GM23338 (cell line): ENCODE data around the gene ARID1B. TPM values are rescaled to one million over a fixed set of nuclear protein-coding genes. Genes with fewer than 3 reads are reported as not detected.

Source experiments
- ATAC-seq: fragments of 200-7000 bp; cut with Tn5 transposase; 3 replicates; pipeline ENCODE4 v1.9.1; 2020
- DNase-seq: peaks from one replicate; pipeline ENCODE4 v3.0.0-alpha.2; 2015; ENCODE audit warnings: low spot score
- H2AFZ ChIP-seq: fragments of 200-600 bp; sonication (generic); 2 replicates; pipeline ENCODE4 v1.8.0; 2016; ENCODE audit warnings: antibody characterized with exemption, mild to moderate bottlenecking, moderate library complexity
- H3F3A ChIP-seq: fragments of 200-600 bp; sonication (generic); replicated peaks from 2 replicates; pipeline ENCODE4 v1.8.0; 2017; ENCODE audit warnings: antibody characterized with exemption, mixed run types, low read depth
- H3K27ac ChIP-seq: fragments of 200-600 bp; sonication (generic); 2 replicates; pipeline ENCODE4 v1.6.1; 2016; ENCODE audit warnings: low read depth
- H3K27me3 ChIP-seq: fragments of 200-600 bp; sonication (generic); 2 replicates; pipeline ENCODE4 v1.8.0; 2016; ENCODE audit warnings: mild to moderate bottlenecking, mixed run types, moderate library complexity; ENCODE audit not compliant: insufficient read depth
- H3K36me3 ChIP-seq: fragments of 200-600 bp; sonication (generic); 2 replicates; pipeline ENCODE4 v1.8.0; 2016; ENCODE audit warnings: mild to moderate bottlenecking; ENCODE audit not compliant: insufficient read depth
- H3K4me1 ChIP-seq: fragments of 200-600 bp; sonication (generic); 2 replicates; pipeline ENCODE4 v1.8.0; 2016; ENCODE audit warnings: mild to moderate bottlenecking, moderate library complexity; ENCODE audit not compliant: insufficient read depth
- H3K4me2 ChIP-seq: fragments of 200-600 bp; sonication (generic); 2 replicates; pipeline ENCODE4 v1.7.1; 2017; ENCODE audit warnings: mixed run types
- H3K4me3 ChIP-seq: fragments of 200-600 bp; sonication (generic); 2 replicates; pipeline ENCODE4 v1.6.1; 2016; ENCODE audit warnings: mixed run types
- H3K79me2 ChIP-seq: fragments of 200-600 bp; sonication (generic); replicated peaks from 2 replicates; pipeline ENCODE4 v1.8.0; 2017; ENCODE audit warnings: mild to moderate bottlenecking; ENCODE audit not compliant: insufficient read depth
- H3K9me2 ChIP-seq: fragments of 200-600 bp; sonication (generic); 2 replicates; pipeline ENCODE4 v1.8.0; 2017; ENCODE audit not compliant: insufficient read depth
- H4K20me1 ChIP-seq: fragments of 200-600 bp; sonication (generic); replicated peaks from 2 replicates; pipeline ENCODE4 v1.8.0; 2017; ENCODE audit warnings: mild to moderate bottlenecking; ENCODE audit not compliant: insufficient read depth
- H3K27ac Mint-ChIP-seq: 2 replicates; pipeline ENCODE4 v1.8.0; 2020; ENCODE audit warnings: inconsistent platforms, mild to moderate bottlenecking, moderate library complexity, mixed read lengths
- H3K27me3 Mint-ChIP-seq: 3 replicates; pipeline ENCODE4 v1.8.0; 2022; ENCODE audit warnings: low read depth, mild to moderate bottlenecking, moderate library complexity, mixed read lengths, inconsistent platforms; ENCODE audit not compliant: insufficient read depth, poor library complexity
- H3K36me3 Mint-ChIP-seq: 3 replicates; pipeline ENCODE4 v1.8.0; 2021; ENCODE audit warnings: low read depth, mild to moderate bottlenecking, inconsistent platforms, moderate library complexity, mixed read lengths
- H3K4me1 Mint-ChIP-seq: 3 replicates; pipeline ENCODE4 v1.8.0; 2020; ENCODE audit warnings: mild to moderate bottlenecking, inconsistent platforms, mixed read lengths
- H3K4me3 Mint-ChIP-seq: 3 replicates; pipeline ENCODE4 v1.8.0; 2021; ENCODE audit warnings: moderate library complexity, mild to moderate bottlenecking, inconsistent platforms, mixed read lengths
- H3K9me3 Mint-ChIP-seq: 3 replicates; pipeline ENCODE4 v1.8.0; 2020; ENCODE audit warnings: moderate library complexity, mild to moderate bottlenecking, inconsistent platforms, mixed read lengths
- CREB1 ChIP-seq: fragments of 250-450 bp; sonication (Bioruptor Pico); IDR thresholded peaks from 2 replicates; pipeline ENCODE4 v1.5.0; 2020; ENCODE audit warnings: low read depth, mild to moderate bottlenecking, moderate library complexity
- CTCF ChIP-seq, 2 experiments: fragments of 200-600 bp in 1 of 2; sonication (generic) in 1 of 2; conservative IDR thresholded peaks; 2 replicates each; pipeline versions ENCODE4 v1.5.1 to v1.6.1; 2016 to 2017; ENCODE audit warnings: antibody characterized with exemption in 2 of 2, low read depth in 2 of 2, mild to moderate bottlenecking in 2 of 2, moderate library complexity in 1 of 2
- ETS1 ChIP-seq: IDR thresholded peaks from 2 replicates; pipeline ENCODE4 v1.6.1; 2016; ENCODE audit warnings: antibody characterized with exemption
- EZH2phosphoT487 ChIP-seq: fragments of 200-600 bp; sonication (generic); IDR thresholded peaks from one replicate; pipeline ENCODE4 v1.8.1; 2018; ENCODE audit warnings: antibody characterized with exemption; ENCODE audit not compliant: unreplicated experiment
- JUNB ChIP-seq: IDR thresholded peaks from one replicate; pipeline ENCODE4 v1.6.1; 2016; ENCODE audit warnings: antibody characterized with exemption; ENCODE audit not compliant: unreplicated experiment
- NANOG ChIP-seq: IDR thresholded peaks from 2 replicates; pipeline ENCODE4 v1.6.1; 2016; ENCODE audit warnings: antibody characterized with exemption, borderline replicate concordance
- STAT1 ChIP-seq: IDR thresholded peaks from one replicate; pipeline ENCODE4 v1.6.1; 2016; ENCODE audit warnings: antibody characterized with exemption; ENCODE audit not compliant: unreplicated experiment
- ZNF462 ChIP-seq: fragments of 250-450 bp; sonication (Bioruptor Pico); IDR thresholded peaks from 2 replicates; pipeline ENCODE4 v1.5.0; 2020; ENCODE audit warnings: mild to moderate bottlenecking, moderate library complexity
- polyA plus RNA-seq: library from polyadenylated mRNA; unstranded; fragments of >200 nt; fragmentation: Nextera tagmentation; extraction: Ambion mirVana; gene quantifications from 2 replicates; pipeline ENCODE4 v1.2.1, GENCODE V29; 2016
- total RNA-seq: library from RNA; depleted of rRNA; stranded (reverse); fragments of >200 nt; shearing (Covaris generic); gene quantifications from 2 replicates; pipeline ENCODE4 v1.2.3, GENCODE V29; 2014

The ARID1B gene
- total and polyA plus RNA-seq, 2 experiments from 2014 or later = 59.3 to 72.2 TPM

- TF ChIP-seq ZNF462 (CRISPR knock-in tag) (no peak), CREB1 (no peak), ETS1 (no peak), STAT1 (no peak), NANOG (no peak), CTCF (conservative IDR thresholded peaks at IDR 0.05; ENCODE audit: low read depth in 2 of 2) (no peak)
These were observed 151.8 kb downstream of the ARID1B start (continued) for GRCh38 chr6:156928972-156929371.

GRCh38 chr6:156931283-156931682 lies 154.1 kb downstream of the ARID1B start:
- Histone ChIP-seq H3K4me1 (peaks cover 33% of the 10 kb centered on the region), H3K27me3 (no peaks in the 10 kb centered on the region), H3F3A (no peaks in the 10 kb centered on the region), H3K4me3 (no peak overlapping the region), H4K20me1 (no peaks in the 10 kb centered on the region; the same call in 1 of the 2 replicates), H3K36me3 (no peaks in the 10 kb centered on the region), H3K27ac (no peak overlapping the region), H2AFZ (no peak overlapping the region), H3K79me2 (peaks cover 95% of the 10 kb centered on the region), H3K4me2 (no peak overlapping the region), H3K9me2 (no peaks in the 10 kb centered on the region)
- H3K27me3 Mint-ChIP-seq = peaks cover 6% of the 10 kb centered on the region
- H3K27ac Mint-ChIP-seq = no peak overlapping the region
- DNase-seq (no peak), ATAC-seq (no peak)
- H3K4me3 Mint-ChIP-seq = no peak overlapping the region
- peaks cover 67% of the 10 kb centered on the region for H3K4me1 Mint-ChIP-seq
- H3K9me3 Mint-ChIP-seq = no peaks in the 10 kb centered on the region
- H3K36me3 Mint-ChIP-seq = peaks cover 10% of the 10 kb centered on the region; the same call in 2 of the 3 replicates
- TF ChIP-seq STAT1 = no peak
- TF ChIP-seq JUNB = no peak
- no peak for TF ChIP-seq EZH2phosphoT487
- no peak for TF ChIP-seq NANOG
